Mucosa of stomach (tissue), 1 donor: ENCODE data around the gene EDEM1.
"Not testable (repeated sequence)": the region's sequence is repeated elsewhere in the genome, so short reads cannot be mapped to it uniquely, and the experiment has no call there.

Experiments
- H3K27me3 ChIP-seq: one replicate; pipeline ENCODE4 v1.7.0; 2013; ENCODE audit warnings: mild to moderate bottlenecking, low read length; ENCODE audit not compliant: control insufficient read depth, insufficient read depth
- H3K36me3 ChIP-seq: one replicate; pipeline ENCODE4 v1.7.0; 2013; ENCODE audit warnings: low read length; ENCODE audit not compliant: control insufficient read depth, insufficient read depth
- H3K4me1 ChIP-seq: one replicate; pipeline ENCODE4 v1.7.0; 2013; ENCODE audit warnings: mild to moderate bottlenecking, low read length; ENCODE audit not compliant: control insufficient read depth, insufficient read depth
- H3K4me3 ChIP-seq: one replicate; pipeline ENCODE4 v1.7.0; 2013; ENCODE audit warnings: low read length
- H3K9ac ChIP-seq: one replicate; pipeline ENCODE4 v1.7.0; 2013; ENCODE audit warnings: mild to moderate bottlenecking, low read length, moderate library complexity
- H3K9me3 ChIP-seq: one replicate; pipeline ENCODE4 v1.7.0; 2013; ENCODE audit warnings: mild to moderate bottlenecking, low read length, moderate library complexity; ENCODE audit not compliant: control insufficient read depth
- donor health status: Pancreatic carcinoma.

Gene EDEM1

DNA sequence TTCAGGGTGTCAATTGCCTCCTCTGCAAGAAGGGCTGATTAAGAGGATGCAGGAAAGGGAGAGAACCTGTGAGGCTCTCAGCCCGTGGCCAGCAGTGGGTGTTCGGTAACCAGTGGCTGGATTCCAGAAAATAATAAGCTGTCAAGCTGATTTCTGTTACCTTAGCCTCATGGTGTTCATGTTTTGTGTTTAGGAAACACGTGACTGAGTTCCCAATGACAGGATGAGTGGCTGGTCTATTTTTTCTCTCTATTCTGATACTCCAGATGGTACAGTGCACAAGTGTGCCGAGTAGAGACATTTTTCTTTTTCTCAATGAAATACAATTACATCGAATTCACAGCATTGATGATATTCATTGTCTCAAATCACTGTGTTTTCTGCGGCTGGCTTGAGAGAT is 43.6 kb downstream of the EDEM1 start:
- H3K9ac ChIP-seq = no peak overlapping the region
- H3K9me3 ChIP-seq = no peaks in the 10 kb centered on the region

DNA sequence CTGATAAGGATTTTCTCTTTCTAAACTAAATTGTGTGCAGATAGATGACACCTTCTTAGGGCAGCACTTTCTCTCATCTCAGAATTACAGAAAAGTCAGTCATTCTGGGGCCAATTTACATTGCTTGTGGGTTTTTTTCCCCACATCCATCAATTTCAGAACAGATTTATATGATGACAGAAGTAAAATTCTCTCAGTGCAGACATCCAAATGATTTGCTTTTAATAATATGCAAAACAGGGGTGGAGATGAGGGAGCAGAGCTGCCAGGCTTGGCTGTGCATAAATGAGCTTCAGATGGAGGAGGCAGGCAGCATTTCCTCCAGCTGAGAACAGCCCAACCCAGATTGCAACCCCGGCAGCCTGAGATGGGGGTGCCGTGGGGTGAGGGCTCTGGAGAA is 44.0 kb downstream of the EDEM1 start:
- Histone ChIP-seq H3K36me3 (no peaks in the 10 kb centered on the region), H3K27me3 (no peaks in the 10 kb centered on the region), H3K9ac (no peak overlapping the region), H3K4me3 (no peak overlapping the region), H3K4me1 (no peaks in the 10 kb centered on the region), H3K9me3 (no peaks in the 10 kb centered on the region)

More for the DNA sequence above, 43.6 kb downstream of the EDEM1 start:
- Histone ChIP-seq H3K4me1 (no peaks in the 10 kb centered on the region), H3K4me3 (no peak overlapping the region), H3K27me3 (no peaks in the 10 kb centered on the region), H3K36me3 (no peaks in the 10 kb centered on the region)

DNA sequence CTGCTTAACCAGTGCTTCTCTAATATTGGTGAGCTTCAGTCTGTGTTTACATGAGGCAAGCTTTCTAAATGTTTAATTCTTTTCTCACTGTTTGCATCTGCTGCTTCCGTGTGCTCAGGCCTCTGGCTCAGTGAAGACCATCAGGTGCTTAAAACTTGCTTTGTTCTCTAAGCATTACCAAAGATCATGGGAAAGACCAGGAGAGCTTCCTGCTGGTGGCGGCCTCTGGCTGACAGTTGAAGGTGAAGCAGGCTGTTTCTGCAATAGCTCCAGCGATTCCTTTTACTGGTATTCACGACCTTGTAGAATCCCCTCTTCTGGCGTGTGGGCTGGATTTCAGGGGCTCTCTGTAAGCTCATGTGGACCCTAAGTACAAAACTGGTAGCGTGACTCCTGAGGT is 45.1 kb downstream of the EDEM1 start:
- no peaks in the 10 kb centered on the region for H3K36me3 ChIP-seq
- H3K9ac ChIP-seq = no peak overlapping the region
- H3K4me3 ChIP-seq = no peak overlapping the region
- H3K4me1 ChIP-seq = no peaks in the 10 kb centered on the region
- no peaks in the 10 kb centered on the region for H3K27me3 ChIP-seq
- H3K9me3 ChIP-seq = no peaks in the 10 kb centered on the region

GRCh38 chr3:5233026-5233425 is 45.5 kb downstream of the EDEM1 start:
- no peaks in the 10 kb centered on the region for H3K27me3 ChIP-seq
- no peaks in the 10 kb centered on the region for H3K4me1 ChIP-seq
- no peaks in the 10 kb centered on the region for H3K36me3 ChIP-seq
- no peak overlapping the region for H3K9ac ChIP-seq
- no peak overlapping the region for H3K4me3 ChIP-seq
- no peaks in the 10 kb centered on the region for H3K9me3 ChIP-seq

- Histone ChIP-seq H3K9me3 (no peaks in the 10 kb centered on the region), H3K4me1 (no peaks in the 10 kb centered on the region), H3K4me3 (no peak overlapping the region), H3K36me3 (no peaks in the 10 kb centered on the region), H3K9ac (no peak overlapping the region), H3K27me3 (no peaks in the 10 kb centered on the region)
Measured at GRCh38 chr3:5235655-5236054, 48.1 kb downstream of the EDEM1 start.

DNA sequence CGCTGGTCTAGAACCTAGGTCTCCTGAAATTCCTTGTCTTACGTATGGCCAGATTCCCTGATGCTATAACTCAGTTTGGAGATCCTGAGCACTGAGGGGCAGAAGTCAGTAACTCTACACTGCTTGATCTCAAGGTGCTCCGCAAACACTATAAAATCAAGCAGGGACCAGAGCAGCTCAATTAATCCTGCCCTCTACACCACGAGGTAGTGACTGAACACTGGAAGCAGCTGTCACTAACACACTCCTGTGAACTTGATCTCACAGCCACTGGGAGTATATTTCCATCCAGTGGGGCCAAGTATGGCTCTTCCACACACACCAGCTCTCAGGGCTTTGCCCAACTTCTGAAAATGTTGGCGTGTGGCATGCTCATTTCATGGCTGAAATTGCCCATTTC is 51.0 kb downstream of the EDEM1 start:
- no peaks in the 10 kb centered on the region for H3K36me3 ChIP-seq
- no peaks in the 10 kb centered on the region for H3K4me1 ChIP-seq
- no peak overlapping the region for H3K9ac ChIP-seq
- no peaks in the 10 kb centered on the region for H3K9me3 ChIP-seq
- no peaks in the 10 kb centered on the region for H3K27me3 ChIP-seq
- H3K4me3 ChIP-seq = no peak overlapping the region

DNA sequence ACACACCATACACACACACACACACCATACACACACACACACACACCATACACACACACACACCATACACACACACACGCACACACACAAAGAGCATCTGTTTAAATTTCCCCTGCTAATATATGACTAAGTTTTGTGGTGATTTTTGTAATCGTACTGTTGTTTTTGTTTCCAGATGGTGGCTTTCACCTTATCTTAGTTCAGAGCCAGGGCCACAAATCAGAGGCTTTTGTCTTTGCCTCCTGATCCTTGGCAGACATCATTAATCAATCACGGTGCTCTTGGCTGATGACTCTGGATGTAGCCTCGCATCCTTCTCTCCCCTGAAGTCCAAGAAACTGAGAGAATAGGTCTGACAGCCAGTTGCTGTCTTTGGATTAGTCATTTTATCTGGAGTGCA is 52.1 kb downstream of the EDEM1 start:
- no peaks in the 10 kb centered on the region for H3K4me1 ChIP-seq
- H3K9me3 ChIP-seq = no peaks in the 10 kb centered on the region
- no peaks in the 10 kb centered on the region for H3K27me3 ChIP-seq
- no peaks in the 10 kb centered on the region for H3K36me3 ChIP-seq
- H3K4me3 ChIP-seq = no peak overlapping the region
- H3K9ac ChIP-seq = no peak overlapping the region

DNA sequence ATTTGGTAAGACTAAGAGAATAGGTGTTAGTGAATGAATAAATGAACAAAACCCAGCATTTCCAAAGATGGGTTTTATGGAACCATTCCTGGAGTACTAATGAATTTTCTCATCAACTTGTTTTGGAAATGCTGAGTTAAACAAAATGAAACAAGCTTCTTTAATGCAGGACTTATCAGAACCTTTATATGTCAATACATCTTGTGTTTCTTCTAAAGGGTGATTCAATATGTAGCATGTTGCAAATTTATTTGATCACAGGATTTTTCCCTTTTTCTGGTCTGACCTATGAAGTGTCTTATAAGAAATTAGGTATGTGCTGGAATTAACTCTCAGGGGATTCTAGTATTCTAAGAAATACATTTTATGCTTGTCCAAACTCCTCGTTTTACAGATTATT is 53.2 kb downstream of the EDEM1 start:
- Histone ChIP-seq H3K36me3 (no peaks in the 10 kb centered on the region), H3K9ac (no peak overlapping the region), H3K9me3 (no peaks in the 10 kb centered on the region), H3K4me1 (no peaks in the 10 kb centered on the region), H3K4me3 (no peak overlapping the region), H3K27me3 (no peaks in the 10 kb centered on the region)

DNA sequence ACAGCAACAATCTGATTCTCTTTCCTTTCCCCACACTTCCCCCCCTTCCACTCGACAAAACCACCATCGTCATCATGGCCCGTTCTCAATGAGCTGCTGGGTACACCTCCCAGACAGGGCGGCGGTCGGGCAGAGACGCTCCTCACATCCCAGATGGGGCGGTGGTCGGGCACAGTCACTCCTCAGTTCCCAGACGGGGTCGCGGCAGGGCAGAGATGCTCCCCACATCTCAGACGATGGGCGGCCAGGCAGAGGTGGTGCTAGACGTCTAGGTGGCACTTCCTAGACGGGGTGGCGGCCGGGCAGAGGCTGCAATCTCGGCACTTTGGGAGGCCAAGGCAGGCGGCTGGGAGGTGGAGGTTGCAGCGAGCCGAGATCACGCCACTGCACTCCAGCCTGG is 55.3 kb downstream of the EDEM1 start:
- H3K9me3 ChIP-seq, H3K4me1 ChIP-seq, H3K4me3 ChIP-seq, H3K36me3 ChIP-seq, H3K27me3 ChIP-seq, H3K9ac ChIP-seq: not testable (repeated sequence)

GRCh38 chr3:5245927-5246326 is 58.4 kb downstream of the EDEM1 start:
- Histone ChIP-seq H3K9ac (no peak overlapping the region), H3K4me3 (no peak overlapping the region), H3K27me3 (no peaks in the 10 kb centered on the region), H3K4me1 (no peaks in the 10 kb centered on the region), H3K36me3 (no peaks in the 10 kb centered on the region), H3K9me3 (no peaks in the 10 kb centered on the region)

DNA sequence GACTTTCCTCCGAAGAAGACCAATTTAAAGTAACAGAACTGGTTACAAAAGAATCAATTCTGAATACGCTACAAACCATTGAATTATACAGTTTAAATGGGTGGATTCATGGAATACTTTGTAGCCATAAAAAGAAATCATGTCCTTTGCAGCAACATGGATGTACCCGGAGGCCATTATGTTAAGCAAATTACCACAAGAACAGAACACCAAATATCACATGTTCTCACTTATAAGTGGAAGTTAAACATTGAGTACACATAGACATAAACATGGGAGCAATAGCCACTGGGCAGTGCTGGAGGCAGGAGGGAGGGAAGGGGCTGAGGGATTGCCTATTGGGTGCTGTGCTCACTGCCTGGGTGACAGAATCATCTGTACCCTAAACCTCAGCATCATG is 61.3 kb downstream of the EDEM1 start:
- Histone ChIP-seq H3K4me3 (no peak overlapping the region), H3K9me3 (no peaks in the 10 kb centered on the region), H3K9ac (no peak overlapping the region), H3K4me1 (peaks cover 19% of the 10 kb centered on the region), H3K27me3 (no peaks in the 10 kb centered on the region), H3K36me3 (no peaks in the 10 kb centered on the region)

DNA sequence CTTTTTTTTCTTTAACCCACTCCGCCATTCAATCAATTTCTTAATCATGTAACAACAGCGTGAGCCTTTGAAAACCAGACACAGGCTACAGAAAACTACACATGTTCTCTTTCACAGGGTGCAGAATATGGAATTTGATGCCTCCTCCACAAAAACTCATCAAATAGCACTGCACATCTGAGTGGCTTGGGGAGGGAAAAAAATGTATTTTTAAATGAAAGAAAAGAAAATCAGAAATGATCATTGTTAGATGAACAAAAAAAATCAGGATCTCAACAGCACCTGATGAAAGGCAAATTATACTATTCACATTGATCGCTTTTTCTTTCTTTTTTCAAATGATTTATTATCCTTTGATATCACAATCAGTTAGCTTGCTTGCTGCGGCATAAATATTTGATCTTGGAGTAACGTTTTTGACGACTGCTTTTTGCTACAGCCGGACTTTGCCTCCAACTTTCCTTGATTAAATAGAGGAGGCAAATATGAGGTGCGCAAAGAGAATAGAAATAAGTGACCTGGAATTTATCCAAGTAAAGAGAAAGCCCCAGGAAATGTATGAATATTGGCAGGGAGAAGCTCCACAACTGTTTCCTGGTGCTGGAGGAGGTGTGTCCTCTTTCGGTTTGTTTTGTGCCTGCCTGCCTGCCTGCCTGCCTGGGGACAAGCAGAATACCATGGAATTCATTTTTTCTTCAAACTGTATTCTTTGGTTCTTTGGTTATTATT is 63.1 kb downstream of the EDEM1 start:
- H3K9ac ChIP-seq = peak overlapping the region; percentile 38
- H3K4me3 ChIP-seq = no peak overlapping the region
- no peaks in the 10 kb centered on the region for H3K27me3 ChIP-seq
- H3K36me3 ChIP-seq = no peaks in the 10 kb centered on the region
- H3K4me1 ChIP-seq = peaks cover 38% of the 10 kb centered on the region
- H3K9me3 ChIP-seq = no peaks in the 10 kb centered on the region

DNA sequence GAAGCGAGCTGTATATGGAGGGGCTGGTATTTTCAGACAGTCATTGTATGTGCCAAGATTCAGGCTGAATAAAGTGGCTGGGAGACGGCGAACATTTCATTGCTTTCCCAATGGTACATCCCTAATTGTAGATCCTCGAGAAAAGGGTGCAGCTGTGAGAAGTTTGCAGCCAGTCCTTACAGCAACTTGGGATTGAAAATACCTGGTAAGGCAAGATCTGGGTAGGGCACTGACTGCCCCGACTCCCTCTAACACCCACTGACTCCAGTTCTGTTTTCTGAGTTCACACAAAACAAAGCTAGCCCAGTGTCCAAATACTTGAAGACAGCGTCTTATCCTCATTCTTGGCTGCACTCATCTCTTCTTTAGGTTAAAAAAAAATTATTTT is 63.7 kb downstream of the EDEM1 start:
- Histone ChIP-seq H3K9ac (peak overlapping the region; percentile 38), H3K4me3 (no peak overlapping the region), H3K9me3 (no peaks in the 10 kb centered on the region), H3K4me1 (peaks cover 39% of the 10 kb centered on the region), H3K36me3 (no peaks in the 10 kb centered on the region), H3K27me3 (no peaks in the 10 kb centered on the region)
